ENCODE results near the gene B3GAT1.

DNA sequence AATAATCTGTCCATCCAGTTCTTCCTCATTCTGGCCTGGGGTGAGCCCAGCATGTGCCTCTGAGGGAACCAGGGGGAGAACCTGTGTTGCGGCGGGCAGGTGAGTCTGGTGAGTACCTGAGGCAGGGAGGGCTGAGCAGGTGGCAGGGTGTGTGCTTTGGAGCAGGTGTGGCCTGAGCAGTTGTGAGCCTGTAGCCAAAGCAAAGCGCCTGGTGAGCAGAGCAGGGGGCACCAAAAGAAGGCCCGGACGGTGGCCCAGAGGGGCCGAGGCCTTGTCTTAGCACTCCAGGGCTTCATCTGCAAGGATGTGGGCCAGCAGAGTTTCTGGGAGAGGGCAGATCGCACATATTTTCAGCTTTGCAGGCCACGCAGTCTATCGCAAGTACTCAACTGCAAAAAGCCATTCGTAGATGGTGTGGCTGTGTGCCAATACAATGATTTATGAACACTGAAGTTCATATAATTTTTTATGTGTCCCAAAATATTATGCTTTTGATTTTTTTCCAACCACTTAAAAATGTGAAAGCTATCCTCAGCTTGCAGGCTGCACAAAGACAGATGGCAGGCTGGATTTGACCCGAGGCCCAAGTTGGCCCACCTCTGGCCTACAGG is 71.6 kb downstream of the B3GAT1 start:
- TF ChIP-seq EZH2 (IDR thresholded peaks at IDR 0.05; ENCODE audit: insufficient read depth, poor library complexity, severe bottlenecking), result no peak
- no peak for TF ChIP-seq EZH2phosphoT487 (IDR thresholded peaks at IDR 0.05; ENCODE audit: insufficient read depth, low read depth)

All from GM23248 (cell line).